Right atrium auricular region (tissue), 2 donors: ENCODE data around the gene FANCI. TPM values are rescaled to one million over a fixed set of nuclear protein-coding genes. Genes with fewer than 3 reads are reported as not detected.

Experiments
- DNase-seq: peaks from one replicate; pipeline ENCODE4 v3.0.0-alpha.2; 2019; ENCODE audit warnings: low spot score
- H3K27ac ChIP-seq, 2 donors: fragments of 200-600 bp; sonication (generic); 1 replicate in 1 of 2; 2 replicates in 1 of 2; pipeline ENCODE4 v1.5.1; 2016 to 2019
- H3K27me3 ChIP-seq, 2 donors: fragments of 200-600 bp; sonication (generic); one replicate each; pipeline versions ENCODE4 v1.5.1 to v1.6.0; 2017 to 2019
- H3K36me3 ChIP-seq: fragments of 200-600 bp; sonication (generic); one replicate; pipeline ENCODE4 v1.5.1; 2016
- H3K4me1 ChIP-seq, 2 donors: fragments of 200-600 bp; sonication (generic); one replicate each; pipeline versions ENCODE4 v1.5.1 to v1.6.0; 2017 to 2019
- H3K4me3 ChIP-seq, 2 donors: fragments of 200-600 bp; sonication (generic); 1 replicate in 1 of 2; 2 replicates in 1 of 2; pipeline ENCODE4 v1.5.1; 2017 to 2019; ENCODE audit warnings: mild to moderate bottlenecking in 1 of 2, moderate library complexity in 1 of 2
- H3K9me3 ChIP-seq, 2 donors: fragments of 200-600 bp; sonication (generic); one replicate each; pipeline ENCODE4 v1.5.1; 2019
- CTCF ChIP-seq, 2 donors: fragments of 200-600 bp; sonication (generic); IDR thresholded peaks; one replicate each; pipeline ENCODE4 v1.5.1; 2019; ENCODE audit warnings: antibody characterized with exemption in 2 of 2
- total RNA-seq, 2 donors: library from RNA; depleted of rRNA; stranded (reverse); fragments of >200 nt; gene quantifications; one replicate each; pipeline ENCODE4 v1.1.0, GENCODE V29; 2016

The FANCI gene
- total RNA-seq, 2 donors from 2014 or later, result 0.79 to 1.6 TPM

GRCh38 chr15:89308236-89308635 lies 64.5 kb downstream of the FANCI start:
- DNase-seq, result no peak
- no peaks in the 10 kb centered on the region for H3K4me1 ChIP-seq
- H3K9me3 ChIP-seq, result no peaks in the 10 kb centered on the region
- H3K27me3 ChIP-seq, result no peaks in the 10 kb centered on the region
- H3K27ac ChIP-seq, result no peak overlapping the region
- no peak overlapping the region for H3K4me3 ChIP-seq
- TF ChIP-seq CTCF (IDR thresholded peaks at IDR 0.05), result no peak
- H3K36me3 ChIP-seq, result no peaks in the 10 kb centered on the region

- no peak for DNase-seq
- Histone ChIP-seq H3K36me3 (peaks cover 4% of the 10 kb centered on the region), H3K27me3 (no peaks in the 10 kb centered on the region), H3K4me3 (no peak overlapping the region), H3K4me1 (no peaks in the 10 kb centered on the region), H3K27ac (no peak overlapping the region), H3K9me3 (no peaks in the 10 kb centered on the region)
- no peak for TF ChIP-seq CTCF (IDR thresholded peaks at IDR 0.05)
These were observed 66.2 kb downstream of the FANCI start for GRCh38 chr15:89309993-89310392.

GRCh38 chr15:89315375-89315929 lies 71.7 kb downstream of the FANCI start:
- Histone ChIP-seq H3K4me3 (no peak overlapping the region), H3K27ac (no peak overlapping the region), H3K9me3 (no peaks in the 10 kb centered on the region), H3K4me1 (no peaks in the 10 kb centered on the region), H3K36me3 (peaks cover 59% of the 10 kb centered on the region), H3K27me3 (no peaks in the 10 kb centered on the region)
- no peak for TF ChIP-seq CTCF (IDR thresholded peaks at IDR 0.05)
- no peak for DNase-seq

- H3K36me3 ChIP-seq, result peaks cover 69% of the 10 kb centered on the region
- no peak for TF ChIP-seq CTCF (IDR thresholded peaks at IDR 0.05)
These were observed 72.7 kb downstream of the FANCI start for GRCh38 chr15:89316504-89316903.

GRCh38 chr15:89317186-89317720 lies 73.5 kb downstream of the FANCI start:
- Histone ChIP-seq H3K9me3 (no peaks in the 10 kb centered on the region), H3K27ac (no peak overlapping the region), H3K4me1 (no peaks in the 10 kb centered on the region), H3K36me3 (peaks cover 77% of the 10 kb centered on the region), H3K4me3 (no peak overlapping the region), H3K27me3 (no peaks in the 10 kb centered on the region)
- no peak for DNase-seq
- TF ChIP-seq CTCF (IDR thresholded peaks at IDR 0.05), result no peak

More at GRCh38 chr15:89316504-89316903, 72.7 kb downstream of the FANCI start:
- Histone ChIP-seq H3K9me3 (no peaks in the 10 kb centered on the region), H3K27me3 (no peaks in the 10 kb centered on the region), H3K4me1 (no peaks in the 10 kb centered on the region), H3K4me3 (no peak overlapping the region), H3K27ac (no peak overlapping the region)
- DNase-seq, result no peak

GRCh38 chr15:89319678-89320077 lies 75.9 kb downstream of the FANCI start:
- H3K27ac ChIP-seq, result no peak overlapping the region
- no peak overlapping the region for H3K4me3 ChIP-seq
- H3K36me3 ChIP-seq, result peaks cover 100% of the 10 kb centered on the region
- H3K9me3 ChIP-seq, result no peaks in the 10 kb centered on the region
- no peak for DNase-seq
- H3K27me3 ChIP-seq, result no peaks in the 10 kb centered on the region
- H3K4me1 ChIP-seq, result no peaks in the 10 kb centered on the region
- TF ChIP-seq CTCF (IDR thresholded peaks at IDR 0.05), result no peak
